ENCODE data around the gene SH2B3. TPM values are rescaled to one million over a fixed set of nuclear protein-coding genes. Genes with fewer than 3 reads are reported as not detected.

SH2B3 gene
- total and polyA plus RNA-seq, 2 experiments from 2014 or later: 9.4 to 42.8 TPM

- no peaks in the 10 kb centered on the region for H3K9me3 ChIP-seq (ENCODE audit: low read depth)
- H3F3A ChIP-seq (ENCODE audit: insufficient read depth): peaks cover 58% of the 10 kb centered on the region
- H3K4me1 ChIP-seq (ENCODE audit: insufficient read depth): peaks cover 68% of the 10 kb centered on the region
- 5 to 6% methylated on average over 18 of the region's 18 CpGs for WGBS, 2 experiments (ENCODE audit: low coverage in 1 of 2, low lambda C conversion rate in 2 of 2, missing lambda C conversion rate in 2 of 2)
- in situ Hi-C loops (cut with MboI): no loop called here
- peak overlapping the region; percentile 70 for H3K4me2 ChIP-seq (ENCODE audit: unreplicated experiment)
- H3K9ac ChIP-seq: peak overlapping the region; percentile 57
- no peaks in the 10 kb centered on the region for H4K20me1 ChIP-seq (ENCODE audit: insufficient read depth)
- DNase-seq: peak; percentile 76
- no peaks in the 10 kb centered on the region for H3K27me3 ChIP-seq (replicated peaks; ENCODE audit: insufficient read depth)
- no peak overlapping the region for H2AFZ ChIP-seq
- H3K79me2 ChIP-seq (ENCODE audit: insufficient read depth): peaks cover 100% of the 10 kb centered on the region
- H3K4me3 ChIP-seq: peak overlapping the region; percentile 51
- no peaks in the 10 kb centered on the region for H3K9me2 ChIP-seq (ENCODE audit: insufficient read depth)
- H3K36me3 ChIP-seq (ENCODE audit: low read depth): no peaks in the 10 kb centered on the region
- TF ChIP-seq EZH2 (IDR thresholded peaks at IDR 0.05; ENCODE audit: insufficient read depth, poor library complexity, severe bottlenecking) (no peak), EZH2phosphoT487 (IDR thresholded peaks at IDR 0.05; ENCODE audit: insufficient read depth, low read depth) (no peak)
- peak overlapping the region; percentile 69 for H3K27ac ChIP-seq
Measured at GRCh38 chr12:111434680-111435338, 29.1 kb downstream of the SH2B3 start.

GRCh38 chr12:111435661-111436201 is 30.0 kb downstream of the SH2B3 start:
- peaks cover 68% of the 10 kb centered on the region for H3K4me1 ChIP-seq (ENCODE audit: insufficient read depth)
- H3K9ac ChIP-seq: no peak overlapping the region
- no peaks in the 10 kb centered on the region for H3K36me3 ChIP-seq (ENCODE audit: low read depth)
- 76 to 78% methylated on average over 16 of the region's 16 CpGs for WGBS, 2 experiments (ENCODE audit: low coverage in 1 of 2, low lambda C conversion rate in 2 of 2, missing lambda C conversion rate in 2 of 2)
- H3K4me2 ChIP-seq (ENCODE audit: unreplicated experiment): no peak overlapping the region
- H3K9me2 ChIP-seq (ENCODE audit: insufficient read depth): no peaks in the 10 kb centered on the region
- peaks cover 62% of the 10 kb centered on the region for H3F3A ChIP-seq (ENCODE audit: insufficient read depth)
- no peaks in the 10 kb centered on the region for H3K9me3 ChIP-seq (ENCODE audit: low read depth)
- no peaks in the 10 kb centered on the region for H3K27me3 ChIP-seq (replicated peaks; ENCODE audit: insufficient read depth)
- H3K79me2 ChIP-seq (ENCODE audit: insufficient read depth): peaks cover 100% of the 10 kb centered on the region
- no peak overlapping the region for H3K4me3 ChIP-seq
- H4K20me1 ChIP-seq (ENCODE audit: insufficient read depth): peaks cover 4% of the 10 kb centered on the region; the same call in 1 of the 2 replicates
- no peak for DNase-seq
- TF ChIP-seq EZH2 (IDR thresholded peaks at IDR 0.05; ENCODE audit: insufficient read depth, poor library complexity, severe bottlenecking) (no peak), EZH2phosphoT487 (IDR thresholded peaks at IDR 0.05; ENCODE audit: insufficient read depth, low read depth) (no peak)
- H2AFZ ChIP-seq: no peak overlapping the region
- H3K27ac ChIP-seq: peak overlapping the region; percentile 69
- in situ Hi-C loops (cut with MboI): no loop called here

GRCh38 chr12:111436266-111436665 is 30.5 kb downstream of the SH2B3 start:
- Histone ChIP-seq H3K27ac (no peak overlapping the region), H2AFZ (no peak overlapping the region), H3K9me3 (ENCODE audit: low read depth) (no peaks in the 10 kb centered on the region), H3K9me2 (ENCODE audit: insufficient read depth) (no peaks in the 10 kb centered on the region), H3K79me2 (ENCODE audit: insufficient read depth) (peaks cover 100% of the 10 kb centered on the region), H3K4me2 (ENCODE audit: unreplicated experiment) (no peak overlapping the region), H3K4me1 (ENCODE audit: insufficient read depth) (peaks cover 68% of the 10 kb centered on the region), H3K36me3 (ENCODE audit: low read depth) (no peaks in the 10 kb centered on the region), H3K9ac (no peak overlapping the region), H3F3A (ENCODE audit: insufficient read depth) (peaks cover 68% of the 10 kb centered on the region), H3K4me3 (no peak overlapping the region), H4K20me1 (ENCODE audit: insufficient read depth) (peaks cover 4% of the 10 kb centered on the region; the same call in 1 of the 2 replicates), H3K27me3 (replicated peaks; ENCODE audit: insufficient read depth) (no peaks in the 10 kb centered on the region)
- WGBS, 2 experiments (ENCODE audit: low coverage in 1 of 2, low lambda C conversion rate in 2 of 2, missing lambda C conversion rate in 2 of 2): 91% methylated on average over 7 of the region's 7 CpGs
- no peak for DNase-seq
- in situ Hi-C loops (cut with MboI): no loop called here
- TF ChIP-seq EZH2 (IDR thresholded peaks at IDR 0.05; ENCODE audit: insufficient read depth, poor library complexity, severe bottlenecking) (no peak), EZH2phosphoT487 (IDR thresholded peaks at IDR 0.05; ENCODE audit: insufficient read depth, low read depth) (no peak)

DNA sequence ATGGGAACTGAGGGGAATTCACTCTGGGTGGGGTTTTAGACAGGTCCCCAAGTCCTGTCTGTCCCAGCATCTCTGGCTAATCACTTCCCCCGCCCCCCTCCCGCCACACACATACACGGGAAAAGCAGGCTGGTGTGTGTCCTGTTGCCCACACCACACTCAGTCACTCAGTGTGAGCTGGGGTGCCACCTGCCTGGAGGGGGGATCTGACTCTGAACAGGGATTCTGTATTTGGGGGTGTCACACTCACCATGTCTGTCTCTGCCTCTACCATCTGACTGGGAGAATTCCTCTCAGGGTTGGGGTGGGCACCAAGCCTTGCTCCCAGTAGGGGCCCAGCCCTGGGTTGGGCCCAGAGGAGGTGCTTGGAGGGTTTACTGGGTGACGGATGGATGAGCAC is 31.1 kb downstream of the SH2B3 start:
- no peak for DNase-seq
- H3K9ac ChIP-seq: no peak overlapping the region

More for the DNA sequence above, 31.1 kb downstream of the SH2B3 start:
- Histone ChIP-seq H3K27ac (no peak overlapping the region), H3K36me3 (ENCODE audit: low read depth) (no peaks in the 10 kb centered on the region), H3K9me2 (ENCODE audit: insufficient read depth) (no peaks in the 10 kb centered on the region), H3F3A (ENCODE audit: insufficient read depth) (peaks cover 68% of the 10 kb centered on the region), H4K20me1 (ENCODE audit: insufficient read depth) (peaks cover 4% of the 10 kb centered on the region; the same call in 1 of the 2 replicates), H3K4me1 (ENCODE audit: insufficient read depth) (peaks cover 63% of the 10 kb centered on the region), H3K79me2 (ENCODE audit: insufficient read depth) (peaks cover 100% of the 10 kb centered on the region), H3K4me3 (no peak overlapping the region), H2AFZ (no peak overlapping the region), H3K9me3 (ENCODE audit: low read depth) (no peaks in the 10 kb centered on the region), H3K4me2 (ENCODE audit: unreplicated experiment) (no peak overlapping the region), H3K27me3 (replicated peaks; ENCODE audit: insufficient read depth) (no peaks in the 10 kb centered on the region)
- in situ Hi-C loops (cut with MboI): no loop called here
- TF ChIP-seq EZH2phosphoT487 (IDR thresholded peaks at IDR 0.05; ENCODE audit: insufficient read depth, low read depth) (no peak), EZH2 (IDR thresholded peaks at IDR 0.05; ENCODE audit: insufficient read depth, poor library complexity, severe bottlenecking) (no peak)
- WGBS, 2 experiments (ENCODE audit: low coverage in 1 of 2, low lambda C conversion rate in 2 of 2, missing lambda C conversion rate in 2 of 2): 75 to 77% methylated on average over 2 to 4 of the region's 4 CpGs

All from GM23248 (cell line).